OCI-LY7 (cell line): ENCODE results near the gene BTNL2. TPM values are rescaled to one million over a fixed set of nuclear protein-coding genes. Genes with fewer than 3 reads are reported as not detected.

Experiments
- BruUV-seq: library from RNA; stranded (reverse); fragments of 400-500 nt; replicated peaks from 2 replicates; lab custom pipeline; 2021; lab: Mats Ljungman, UMichigan
- CTCF ChIA-PET: fragments of 300-600 bp; sonication (Branson Sonifier 250); formaldehyde crosslinking; loops from one replicate; lab custom pipeline; 2022; ENCODE audit warnings: antibody characterized with exemption; ENCODE audit not compliant: unreplicated experiment; lab: Charles Lee
- POLR2A ChIA-PET: fragments of 300-600 bp; sonication (Branson Sonifier 250); formaldehyde crosslinking; loops from one replicate; lab custom pipeline; 2022; ENCODE audit warnings: antibody characterized with exemption; lab: Charles Lee
- DNase-seq: peaks from one replicate; pipeline ENCODE4 v3.0.0-alpha.2; 2015; ENCODE audit warnings: low spot score
- H2AFZ ChIP-seq: fragments of 200-600 bp; sonication (generic), shearing (Covaris generic); 2 replicates; pipeline ENCODE4 v1.6.1; 2014; ENCODE audit warnings: mild to moderate bottlenecking, antibody characterized with exemption, low read length, moderate library complexity
- H3K27ac ChIP-seq: fragments of 200-600 bp; sonication (generic); 2 replicates; pipeline ENCODE4 v1.5.1; 2014; ENCODE audit warnings: mixed run types, low read depth, mild to moderate bottlenecking, moderate library complexity, low read length, inconsistent platforms; ENCODE audit not compliant: poor library complexity, severe bottlenecking
- H3K36me3 ChIP-seq: fragments of 200-600 bp; sonication (generic); 2 replicates; pipeline ENCODE4 v1.6.1; 2014; ENCODE audit warnings: mild to moderate bottlenecking, antibody characterized with exemption, low read length, moderate library complexity, mixed read lengths; ENCODE audit not compliant: insufficient read depth
- H3K4me1 ChIP-seq: fragments of 200-600 bp; sonication (generic); 2 replicates; pipeline ENCODE4 v1.5.1; 2014; ENCODE audit warnings: mild to moderate bottlenecking, low read length; ENCODE audit not compliant: insufficient read depth, poor library complexity, severe bottlenecking
- H3K4me2 ChIP-seq: fragments of 200-600 bp; sonication (generic); 2 replicates; pipeline ENCODE4 v1.6.1; 2014; ENCODE audit warnings: mild to moderate bottlenecking, low read length
- H3K4me3 ChIP-seq: fragments of 200-600 bp; sonication (generic); 2 replicates; pipeline ENCODE4 v1.5.1; 2014; ENCODE audit warnings: mild to moderate bottlenecking, low read depth, low read length; ENCODE audit not compliant: poor library complexity, severe bottlenecking
- H3K79me2 ChIP-seq: fragments of 200-600 bp; sonication (generic); 2 replicates; pipeline ENCODE4 v1.6.1; 2016; ENCODE audit warnings: low read depth, mild to moderate bottlenecking, low read length, moderate library complexity, mixed read lengths; ENCODE audit not compliant: insufficient read depth
- H3K9me2 ChIP-seq: fragments of 200-600 bp; sonication (generic); 2 replicates; pipeline ENCODE4 v1.6.1; 2016; ENCODE audit warnings: mild to moderate bottlenecking, low read length, mixed read lengths; ENCODE audit not compliant: insufficient read depth
- H3K9me3 ChIP-seq: fragments of 200-600 bp; sonication (generic); 2 replicates; pipeline ENCODE4 v1.6.1; 2014; ENCODE audit warnings: mild to moderate bottlenecking, mixed run types, low read length, mixed read lengths
- H4K20me1 ChIP-seq: fragments of 200-600 bp; sonication (generic); 2 replicates; pipeline ENCODE4 v1.6.1; 2014; ENCODE audit warnings: mild to moderate bottlenecking, antibody characterized with exemption, low read length, moderate library complexity, mixed read lengths; ENCODE audit not compliant: insufficient read depth
- EZH2phosphoT487 ChIP-seq: fragments of 200-600 bp; sonication (generic); IDR thresholded peaks from 2 replicates; pipeline ENCODE4 v1.6.1; 2018; ENCODE audit warnings: low read depth, borderline replicate concordance, mild to moderate bottlenecking, mixed run types, antibody characterized with exemption, low read length, moderate library complexity, mixed read lengths
- intact Hi-C: fragments of 100-400 bp; cut with micrococcal nuclease; formaldehyde crosslinking; loops from one replicate; pipeline ENCODE4 v1.10.0; 2022; ENCODE audit not compliant: unreplicated experiment
- total RNA-seq, 2 experiments: library from RNA; depleted of rRNA in 1 of 2; stranded (reverse); fragments of >200 nt in 1 of 2; shearing (Covaris generic) in 1 of 2; gene quantifications; 2 replicates each; pipeline ENCODE4 v1.2.3, GENCODE V29; 2014 to 2022
- TF ChIP-seq, protein P1 (sequence below): fragments of 200-600 bp; sonication (generic); conservative IDR thresholded peaks from 2 replicates; pipeline ENCODE4 v1.5.1; 2014; ENCODE audit warnings: mild to moderate bottlenecking, antibody characterized with exemption, low read length, moderate library complexity, mixed read lengths

Gene BTNL2
- total RNA-seq, 2 experiments from 2014 or later, result 3.1 to 4.9 TPM

- no peaks in the 10 kb centered on the region for H3K9me2 ChIP-seq
- no peak overlapping the region for H3K4me3 ChIP-seq
- no TSS peak for BruUV-seq
- ChIA-PET POLR2A (interaction anchor here (1.5 kb wide), 1 partner anchor 35 kb away, joined by 4 read pairs; no protein-coding TSS in a partner anchor), CTCF (no interaction called here)
- H3K27ac ChIP-seq, result no peak overlapping the region
- H3K4me1 ChIP-seq, result peaks cover 4% of the 10 kb centered on the region
- no peak for DNase-seq
- 0 out of 2 replicates have a peak, but pooled peaks cover 11% of the 10 kb centered on the region for H4K20me1 ChIP-seq
- no peak for TF ChIP-seq EZH2phosphoT487
- TF ChIP-seq, protein P1, sequence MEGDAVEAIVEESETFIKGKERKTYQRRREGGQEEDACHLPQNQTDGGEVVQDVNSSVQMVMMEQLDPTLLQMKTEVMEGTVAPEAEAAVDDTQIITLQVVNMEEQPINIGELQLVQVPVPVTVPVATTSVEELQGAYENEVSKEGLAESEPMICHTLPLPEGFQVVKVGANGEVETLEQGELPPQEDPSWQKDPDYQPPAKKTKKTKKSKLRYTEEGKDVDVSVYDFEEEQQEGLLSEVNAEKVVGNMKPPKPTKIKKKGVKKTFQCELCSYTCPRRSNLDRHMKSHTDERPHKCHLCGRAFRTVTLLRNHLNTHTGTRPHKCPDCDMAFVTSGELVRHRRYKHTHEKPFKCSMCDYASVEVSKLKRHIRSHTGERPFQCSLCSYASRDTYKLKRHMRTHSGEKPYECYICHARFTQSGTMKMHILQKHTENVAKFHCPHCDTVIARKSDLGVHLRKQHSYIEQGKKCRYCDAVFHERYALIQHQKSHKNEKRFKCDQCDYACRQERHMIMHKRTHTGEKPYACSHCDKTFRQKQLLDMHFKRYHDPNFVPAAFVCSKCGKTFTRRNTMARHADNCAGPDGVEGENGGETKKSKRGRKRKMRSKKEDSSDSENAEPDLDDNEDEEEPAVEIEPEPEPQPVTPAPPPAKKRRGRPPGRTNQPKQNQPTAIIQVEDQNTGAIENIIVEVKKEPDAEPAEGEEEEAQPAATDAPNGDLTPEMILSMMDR, result no peak
- peaks cover 1% of the 10 kb centered on the region; the same call in 1 of the 2 replicates for H3K79me2 ChIP-seq
- peaks cover 11% of the 10 kb centered on the region; the same call in 1 of the 2 replicates for H3K9me3 ChIP-seq
- intact Hi-C loops, result no loop called here
- no peak overlapping the region for H2AFZ ChIP-seq
- H3K4me2 ChIP-seq, result no peak overlapping the region
- peaks cover 30% of the 10 kb centered on the region for H3K36me3 ChIP-seq
Observed at GRCh38 chr6:32447932-32448331, 41.0 kb upstream of the BTNL2 start.

- intact Hi-C loops, result no loop called here
- Histone ChIP-seq H3K4me3 (no peak overlapping the region), H3K9me2 (no peaks in the 10 kb centered on the region), H3K79me2 (peaks cover 27% of the 10 kb centered on the region), H2AFZ (no peak overlapping the region), H3K36me3 (peaks cover 54% of the 10 kb centered on the region), H3K27ac (no peak overlapping the region), H3K9me3 (no peaks in the 10 kb centered on the region), H3K4me1 (peaks cover 22% of the 10 kb centered on the region), H3K4me2 (no peak overlapping the region), H4K20me1 (peaks cover 22% of the 10 kb centered on the region; the same call in 1 of the 2 replicates)
- ChIA-PET CTCF (no interaction called here), POLR2A (interaction anchor here (0.7 to 1.3 kb wide), 2 partner anchors 13 to 516 kb away, joined by 3 to 5 read pairs; no protein-coding TSS in a partner anchor)
- DNase-seq, result no peak
- TF ChIP-seq, protein P1, result no peak
- TF ChIP-seq EZH2phosphoT487, result no peak
- BruUV-seq, result no TSS peak
Observed at GRCh38 chr6:32445321-32445854, 38.4 kb upstream of the BTNL2 start.

DNA sequence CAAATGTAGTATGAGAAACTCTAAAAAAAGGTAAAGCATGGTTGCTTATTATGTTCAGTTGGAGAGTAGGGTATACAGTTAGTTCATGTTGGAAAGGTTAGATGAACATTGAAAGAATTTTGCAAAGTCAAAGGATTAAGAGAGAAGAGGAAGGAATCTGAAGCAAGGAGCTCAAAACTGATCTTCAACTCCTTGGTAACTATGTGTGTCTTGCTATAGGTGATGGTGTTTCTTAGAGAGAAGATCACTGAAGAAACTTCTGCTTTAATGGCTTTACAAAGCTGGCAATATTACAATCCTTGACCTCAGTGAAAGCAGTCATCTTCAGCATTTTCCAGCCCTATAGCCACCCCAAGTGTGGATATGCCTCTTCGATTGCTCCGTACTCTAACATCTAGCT is 37.5 kb upstream of the BTNL2 start:
- Histone ChIP-seq H3K9me3 (no peaks in the 10 kb centered on the region), H3K79me2 (peaks cover 35% of the 10 kb centered on the region), H3K9me2 (no peaks in the 10 kb centered on the region), H3K4me2 (peak overlapping the region; percentile 3; the same call in 1 of the 2 replicates), H2AFZ (no peak overlapping the region), H3K36me3 (peaks cover 56% of the 10 kb centered on the region), H3K4me3 (no peak overlapping the region), H3K27ac (no peak overlapping the region), H4K20me1 (peaks cover 23% of the 10 kb centered on the region; the same call in 1 of the 2 replicates), H3K4me1 (peaks cover 23% of the 10 kb centered on the region)
- no peak for TF ChIP-seq EZH2phosphoT487
- TF ChIP-seq, protein P1, result no peak
- POLR2A ChIA-PET, result interaction anchor here (0.6 kb wide), 1 partner anchor 518 kb away, joined by 9 read pairs; no protein-coding TSS in a partner anchor
- no peak for DNase-seq
- intact Hi-C loops, result no loop called here
- CTCF ChIA-PET, result no interaction called here
- no TSS peak for BruUV-seq
